AG09309 (cell line): Measurements from ENCODE around the gene PCGF2.
A peak's percentile ranks its signal among the peaks of the same experiment; 100 is the strongest.

Source experiments
- DNase-seq: peaks from one replicate; pipeline ENCODE4 v3.0.0-alpha.2; 2010; ENCODE audit warnings: low read depth
- H3K4me3 ChIP-seq: 2 replicates; pipeline ENCODE4 v1.5.1; 2011; ENCODE audit warnings: mild to moderate bottlenecking, low read depth, low read length, moderate library complexity; ENCODE audit not compliant: control insufficient read depth
- TF ChIP-seq, protein P1 (sequence below): IDR thresholded peaks from 2 replicates; pipeline ENCODE4 v1.5.1; 2011; ENCODE audit warnings: mild to moderate bottlenecking, low read depth, low read length, inconsistent platforms; ENCODE audit not compliant: insufficient read depth, control insufficient read depth; ENCODE audit errors: missing control alignments

The PCGF2 gene

DNA sequence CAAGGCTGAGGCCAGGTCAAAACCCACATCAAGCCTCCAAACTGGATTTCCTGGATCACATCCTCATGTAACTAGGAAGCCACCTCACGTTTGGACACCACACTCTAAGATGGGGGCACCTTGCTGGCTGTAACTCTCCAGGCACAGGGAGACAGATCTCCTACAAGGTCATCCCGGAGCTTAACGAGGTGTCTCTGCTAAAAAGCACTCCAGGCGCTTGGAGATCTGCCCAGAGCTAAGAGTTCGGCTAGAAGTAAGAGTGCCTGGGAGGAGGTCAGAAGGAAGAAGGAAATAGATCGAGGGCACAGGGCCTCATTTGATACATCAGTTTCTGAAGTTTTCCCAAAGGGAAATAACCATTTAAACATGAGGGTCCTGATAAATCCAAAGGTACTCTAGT lies 20.3 kb upstream of the PCGF2 start:
- TF ChIP-seq, protein P1, sequence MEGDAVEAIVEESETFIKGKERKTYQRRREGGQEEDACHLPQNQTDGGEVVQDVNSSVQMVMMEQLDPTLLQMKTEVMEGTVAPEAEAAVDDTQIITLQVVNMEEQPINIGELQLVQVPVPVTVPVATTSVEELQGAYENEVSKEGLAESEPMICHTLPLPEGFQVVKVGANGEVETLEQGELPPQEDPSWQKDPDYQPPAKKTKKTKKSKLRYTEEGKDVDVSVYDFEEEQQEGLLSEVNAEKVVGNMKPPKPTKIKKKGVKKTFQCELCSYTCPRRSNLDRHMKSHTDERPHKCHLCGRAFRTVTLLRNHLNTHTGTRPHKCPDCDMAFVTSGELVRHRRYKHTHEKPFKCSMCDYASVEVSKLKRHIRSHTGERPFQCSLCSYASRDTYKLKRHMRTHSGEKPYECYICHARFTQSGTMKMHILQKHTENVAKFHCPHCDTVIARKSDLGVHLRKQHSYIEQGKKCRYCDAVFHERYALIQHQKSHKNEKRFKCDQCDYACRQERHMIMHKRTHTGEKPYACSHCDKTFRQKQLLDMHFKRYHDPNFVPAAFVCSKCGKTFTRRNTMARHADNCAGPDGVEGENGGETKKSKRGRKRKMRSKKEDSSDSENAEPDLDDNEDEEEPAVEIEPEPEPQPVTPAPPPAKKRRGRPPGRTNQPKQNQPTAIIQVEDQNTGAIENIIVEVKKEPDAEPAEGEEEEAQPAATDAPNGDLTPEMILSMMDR: no peak
- H3K4me3 ChIP-seq: no peak overlapping the region
- no peak for DNase-seq

DNA sequence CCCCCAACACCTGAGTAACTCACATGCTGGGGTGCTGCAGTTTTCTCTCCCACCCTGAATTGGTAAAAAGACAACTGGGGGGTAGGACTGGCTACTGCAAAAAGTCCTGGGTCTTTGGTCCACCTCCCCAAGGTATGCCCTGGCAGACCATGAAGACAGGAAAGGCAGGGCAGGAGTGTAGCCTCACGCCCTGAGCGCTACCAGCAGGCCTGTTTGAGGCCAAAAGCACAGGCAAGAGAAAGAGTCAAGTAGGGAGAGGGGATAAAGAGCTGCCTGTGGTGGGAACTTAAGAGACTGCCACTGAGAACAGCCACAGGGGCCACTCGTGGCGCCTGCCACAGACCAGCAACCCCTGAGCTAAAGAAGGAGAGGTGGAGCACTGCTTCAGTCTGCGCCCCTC lies 18.2 kb upstream of the PCGF2 start:
- H3K4me3 ChIP-seq: no peak overlapping the region
- TF ChIP-seq, protein P1: no peak
- no peak for DNase-seq

DNA sequence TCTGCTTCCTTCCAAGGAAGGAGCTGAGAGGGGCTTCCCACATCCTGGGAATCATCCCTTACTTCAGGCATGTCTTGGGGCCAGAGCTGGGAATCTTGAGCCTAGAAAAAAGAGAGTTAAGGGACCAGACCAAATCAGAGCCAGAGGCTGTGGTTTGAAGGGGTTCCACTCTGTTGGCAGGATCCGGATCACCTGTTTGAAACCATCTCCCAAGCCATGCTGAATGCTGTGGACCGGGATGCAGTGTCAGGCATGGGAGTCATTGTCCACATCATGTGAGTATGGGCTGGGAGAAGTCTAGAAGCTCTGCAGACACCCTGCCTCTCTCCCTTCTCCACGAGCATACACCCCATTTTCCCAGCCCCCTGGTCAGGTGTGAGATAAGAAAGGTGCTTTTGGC lies 14.1 kb upstream of the PCGF2 start:
- DNase-seq: no peak
- H3K4me3 ChIP-seq: no peak overlapping the region
- TF ChIP-seq, protein P1: no peak

DNA sequence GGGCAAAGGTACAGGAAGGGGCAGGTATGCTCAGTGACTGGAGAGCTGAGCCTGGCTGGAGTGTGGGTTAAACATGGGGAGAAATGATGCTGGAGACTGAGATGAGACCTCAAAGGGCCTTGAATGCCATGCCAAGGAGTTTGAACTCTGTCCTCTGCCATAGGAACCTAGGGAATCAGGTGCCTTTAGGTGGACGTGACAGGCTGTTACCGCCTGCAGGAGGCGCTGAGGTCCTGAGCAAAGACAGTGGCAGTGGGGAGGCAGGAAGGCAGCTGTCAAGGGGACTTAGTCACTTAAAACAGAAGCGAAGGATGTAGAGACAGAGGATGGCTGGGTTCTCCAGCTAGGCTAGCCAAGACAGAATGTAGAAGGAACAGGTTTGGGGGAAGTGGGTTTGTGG lies 13.5 kb upstream of the PCGF2 start:
- no peak for DNase-seq
- H3K4me3 ChIP-seq: no peak overlapping the region
- TF ChIP-seq, protein P1: peak; percentile 46

DNA sequence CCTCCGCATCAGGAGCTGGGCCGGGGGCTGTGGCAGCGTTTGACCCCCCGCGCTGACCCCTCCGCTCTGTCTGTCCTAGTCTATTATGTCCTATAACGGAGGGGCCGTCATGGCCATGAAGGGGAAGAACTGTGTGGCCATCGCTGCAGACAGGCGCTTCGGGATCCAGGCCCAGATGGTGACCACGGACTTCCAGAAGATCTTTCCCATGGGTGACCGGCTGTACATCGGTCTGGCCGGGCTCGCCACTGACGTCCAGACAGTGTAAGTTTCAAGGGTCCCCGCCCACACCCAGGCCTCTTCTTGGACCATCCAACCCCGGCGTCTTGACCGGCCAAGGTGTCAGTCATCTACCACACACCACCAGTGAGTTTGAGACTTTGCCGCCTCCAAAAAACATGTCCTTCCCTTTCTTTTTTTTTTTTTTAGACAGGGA lies 5.0 kb upstream of the PCGF2 start:
- H3K4me3 ChIP-seq: peak overlapping the region; percentile 85
- TF ChIP-seq, protein P1: no peak
- no peak for DNase-seq

DNA sequence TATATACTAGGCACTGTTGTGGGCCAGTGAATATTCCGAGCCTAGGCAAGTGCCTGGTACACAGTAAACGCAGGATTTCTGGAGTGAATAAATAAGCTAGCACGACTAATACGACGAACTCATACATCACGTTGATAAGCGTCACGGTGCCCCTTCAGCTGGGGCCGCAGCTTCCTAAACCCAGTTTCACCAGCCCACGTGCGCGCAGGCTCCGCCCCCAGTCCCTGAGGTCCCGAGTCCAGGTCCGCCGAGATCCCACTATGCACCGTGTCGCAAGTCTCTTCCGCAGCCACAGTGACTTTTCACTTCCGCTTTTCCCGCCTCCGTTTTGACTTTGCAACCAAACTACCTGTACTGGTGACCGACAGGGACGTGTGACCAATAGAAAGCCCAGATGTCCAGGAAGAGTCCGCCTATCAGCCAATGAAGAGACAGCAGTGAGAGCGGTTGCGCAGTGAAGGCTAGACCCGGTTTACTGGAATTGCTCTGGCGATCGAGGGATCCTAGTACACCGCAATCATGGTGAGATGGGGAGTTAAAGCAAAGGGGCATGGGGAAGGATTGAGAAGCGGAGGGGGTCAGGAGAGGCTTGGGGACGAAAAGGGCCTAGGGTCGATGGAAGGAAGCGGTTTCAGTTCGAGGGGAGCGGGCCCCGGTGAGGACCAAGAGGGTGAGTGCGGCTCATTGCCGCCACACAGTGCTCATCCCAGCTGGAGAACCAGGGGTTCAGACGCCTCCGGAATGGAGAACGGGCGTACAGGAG lies 4.4 kb upstream of the PCGF2 start, which contains the start of gene PSMB3:
Gene PSMB3 (plus strand): TSS at position 434 of the 763 bp plus-strand sequence. CDS start 86 bp downstream, at position 520.
- TF ChIP-seq, protein P1: no peak
- DNase-seq: peak; percentile 99

More for the DNA sequence above, 4.4 kb upstream of the PCGF2 start, which contains the start of gene PSMB3:
- peak within 1 kb of the TSS; percentile 85 for H3K4me3 ChIP-seq
